22Rv1 (cell line): ENCODE results near the gene ALDH3A2.
A peak's percentile ranks its signal among the peaks of the same experiment; 100 is the strongest.

Source experiments
- H3K27ac ChIP-seq: fragments of 450-650 bp; 2 replicates; pipeline ENCODE4 v1.5.1; 2017
- ZFX ChIP-seq: fragments of 450-650 bp; IDR thresholded peaks from 2 replicates; pipeline ENCODE4 v1.6.1; 2017; ENCODE audit warnings: antibody characterized with exemption, borderline replicate concordance
- TF ChIP-seq, protein P1 (sequence below): fragments of 450-650 bp; IDR thresholded peaks from 2 replicates; pipeline ENCODE4 v1.5.1; 2017; ENCODE audit warnings: mild to moderate bottlenecking

ALDH3A2 gene

GRCh38 chr17:19650826-19651225 is 2.3 kb downstream of the ALDH3A2 start:
- TF ChIP-seq, protein P1, sequence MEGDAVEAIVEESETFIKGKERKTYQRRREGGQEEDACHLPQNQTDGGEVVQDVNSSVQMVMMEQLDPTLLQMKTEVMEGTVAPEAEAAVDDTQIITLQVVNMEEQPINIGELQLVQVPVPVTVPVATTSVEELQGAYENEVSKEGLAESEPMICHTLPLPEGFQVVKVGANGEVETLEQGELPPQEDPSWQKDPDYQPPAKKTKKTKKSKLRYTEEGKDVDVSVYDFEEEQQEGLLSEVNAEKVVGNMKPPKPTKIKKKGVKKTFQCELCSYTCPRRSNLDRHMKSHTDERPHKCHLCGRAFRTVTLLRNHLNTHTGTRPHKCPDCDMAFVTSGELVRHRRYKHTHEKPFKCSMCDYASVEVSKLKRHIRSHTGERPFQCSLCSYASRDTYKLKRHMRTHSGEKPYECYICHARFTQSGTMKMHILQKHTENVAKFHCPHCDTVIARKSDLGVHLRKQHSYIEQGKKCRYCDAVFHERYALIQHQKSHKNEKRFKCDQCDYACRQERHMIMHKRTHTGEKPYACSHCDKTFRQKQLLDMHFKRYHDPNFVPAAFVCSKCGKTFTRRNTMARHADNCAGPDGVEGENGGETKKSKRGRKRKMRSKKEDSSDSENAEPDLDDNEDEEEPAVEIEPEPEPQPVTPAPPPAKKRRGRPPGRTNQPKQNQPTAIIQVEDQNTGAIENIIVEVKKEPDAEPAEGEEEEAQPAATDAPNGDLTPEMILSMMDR, result no peak
- peak overlapping the region; percentile 98 for H3K27ac ChIP-seq

- no peak for TF ChIP-seq ZFX
- TF ChIP-seq, protein P1, result no peak
- H3K27ac ChIP-seq, result peak overlapping the region; percentile 98
These were observed 3.1 kb downstream of the ALDH3A2 start for GRCh38 chr17:19651451-19652238.

DNA sequence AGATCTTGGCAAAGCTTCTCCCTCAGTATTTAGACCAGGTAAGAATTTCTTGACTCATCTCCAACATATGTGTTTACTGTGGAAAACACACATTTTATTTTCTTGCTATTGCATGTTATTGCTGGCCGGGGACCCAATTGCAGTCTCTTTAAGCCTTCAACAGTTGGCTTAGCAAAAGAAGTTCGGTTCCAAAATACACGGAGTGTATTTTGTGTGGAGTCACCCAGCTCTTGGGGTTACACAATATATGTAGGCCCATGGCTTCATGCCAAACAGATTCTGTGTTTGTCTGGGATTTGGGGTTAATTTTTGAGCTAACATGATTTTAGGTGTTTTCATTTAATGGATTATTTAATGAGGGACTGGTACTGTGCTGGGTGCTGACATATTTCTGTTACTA is 4.0 kb downstream of the ALDH3A2 start:
- H3K27ac ChIP-seq, result peak overlapping the region; percentile 98
- no peak for TF ChIP-seq ZFX
- TF ChIP-seq, protein P1, result no peak

- H3K27ac ChIP-seq, result peak overlapping the region; percentile 98
These were observed 5.9 kb downstream of the ALDH3A2 start for GRCh38 chr17:19654342-19654886.

GRCh38 chr17:19654896-19655295 is 6.3 kb downstream of the ALDH3A2 start:
- no peak for TF ChIP-seq ZFX
- TF ChIP-seq, protein P1, result no peak

More at GRCh38 chr17:19654342-19654886, 5.9 kb downstream of the ALDH3A2 start:
- TF ChIP-seq, protein P1, result no peak
- TF ChIP-seq ZFX, result no peak

DNA sequence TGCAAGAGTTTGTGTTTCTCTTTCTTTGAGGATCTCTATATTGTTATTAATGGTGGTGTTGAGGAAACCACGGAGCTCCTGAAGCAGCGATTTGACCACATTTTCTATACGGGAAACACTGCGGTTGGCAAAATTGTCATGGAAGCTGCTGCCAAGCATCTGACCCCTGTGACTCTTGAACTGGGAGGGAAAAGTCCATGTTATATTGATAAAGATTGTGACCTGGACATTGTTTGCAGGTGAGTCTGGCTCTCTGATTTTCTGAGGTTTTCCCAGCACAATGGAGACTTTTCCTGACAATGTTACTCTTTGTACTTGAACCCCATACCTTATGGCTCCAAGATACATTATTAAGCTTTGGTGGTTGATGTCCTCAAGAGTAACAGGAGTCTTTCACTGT is 7.8 kb downstream of the ALDH3A2 start:
- H3K27ac ChIP-seq, result peak overlapping the region; percentile 98
- no peak for TF ChIP-seq ZFX
- TF ChIP-seq, protein P1, result no peak

More at GRCh38 chr17:19654896-19655295, 6.3 kb downstream of the ALDH3A2 start:
- peak overlapping the region; percentile 98 for H3K27ac ChIP-seq
